EH (cell line): ENCODE data around the gene MMP14.
"Not testable (repeated sequence)": the region's sequence is repeated elsewhere in the genome, so short reads cannot be mapped to it uniquely, and the experiment has no call there.

Experiments
- DNase-seq: peaks from one replicate; pipeline ENCODE4 v3.0.0-alpha.2; 2015; ENCODE audit warnings: low read depth

The MMP14 gene

DNA sequence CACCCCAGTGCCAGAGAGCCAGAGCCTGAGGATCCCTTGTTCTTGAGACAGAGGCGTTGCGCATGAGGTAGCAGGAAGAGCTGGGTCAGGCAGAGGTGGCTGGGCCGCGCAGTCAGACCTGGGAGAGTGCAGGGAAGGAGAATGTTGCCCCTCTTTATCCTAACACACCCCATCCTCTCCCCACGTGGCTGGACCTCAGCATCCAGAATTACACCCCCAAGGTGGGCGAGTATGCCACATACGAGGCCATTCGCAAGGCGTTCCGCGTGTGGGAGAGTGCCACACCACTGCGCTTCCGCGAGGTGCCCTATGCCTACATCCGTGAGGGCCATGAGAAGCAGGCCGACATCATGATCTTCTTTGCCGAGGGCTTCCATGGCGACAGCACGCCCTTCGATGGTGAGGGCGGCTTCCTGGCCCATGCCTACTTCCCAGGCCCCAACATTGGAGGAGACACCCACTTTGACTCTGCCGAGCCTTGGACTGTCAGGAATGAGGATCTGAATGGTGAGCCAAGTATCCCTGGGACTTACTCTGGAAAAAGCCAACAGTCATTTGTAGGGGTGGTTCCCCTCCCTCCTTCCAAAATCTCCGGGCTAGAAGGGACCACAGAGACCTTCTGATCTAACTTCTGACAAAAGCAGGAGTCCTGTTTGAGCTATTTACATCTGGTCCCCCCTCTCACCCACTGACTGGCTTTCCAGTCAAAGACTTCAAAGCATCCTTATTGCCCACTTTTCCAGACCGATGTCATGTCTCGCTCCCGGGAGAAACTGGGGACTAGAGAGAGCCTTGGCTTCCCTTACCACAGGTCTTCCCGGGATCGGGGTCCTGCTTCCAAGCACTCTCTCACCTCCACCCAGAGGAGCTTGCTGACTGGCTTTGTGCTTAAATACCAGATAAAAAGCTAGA, 6.1 kb downstream of the MMP14 start:
- DNase-seq: no peak

DNA sequence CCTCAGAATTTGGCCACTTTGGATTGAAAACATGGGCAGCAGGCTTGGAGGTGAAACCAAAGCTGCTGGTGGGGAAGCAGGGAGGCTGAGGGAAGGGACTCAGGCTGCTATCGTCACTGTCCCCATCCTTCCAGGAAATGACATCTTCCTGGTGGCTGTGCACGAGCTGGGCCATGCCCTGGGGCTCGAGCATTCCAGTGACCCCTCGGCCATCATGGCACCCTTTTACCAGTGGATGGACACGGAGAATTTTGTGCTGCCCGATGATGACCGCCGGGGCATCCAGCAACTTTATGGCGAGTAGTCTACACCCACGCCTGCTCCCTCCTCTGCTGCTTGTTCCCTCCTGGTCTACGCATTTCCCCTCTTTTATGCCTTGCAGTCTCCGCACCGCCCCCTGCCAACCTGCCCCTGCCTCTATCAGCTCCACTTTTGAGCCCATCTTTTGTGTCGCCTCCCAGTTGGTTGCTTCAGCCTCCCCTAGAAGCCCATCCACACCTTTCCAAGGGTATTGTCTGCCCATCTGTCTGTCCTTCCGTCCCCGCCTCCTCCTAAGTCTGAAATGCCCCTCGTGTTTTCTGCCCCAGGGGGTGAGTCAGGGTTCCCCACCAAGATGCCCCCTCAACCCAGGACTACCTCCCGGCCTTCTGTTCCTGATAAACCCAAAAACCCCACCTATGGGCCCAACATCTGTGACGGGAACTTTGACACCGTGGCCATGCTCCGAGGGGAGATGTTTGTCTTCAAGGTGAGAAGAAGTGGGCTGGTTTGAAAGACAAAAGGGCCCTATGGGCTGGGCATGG, 6.9 kb downstream of the MMP14 start:
- no peak for DNase-seq

DNA sequence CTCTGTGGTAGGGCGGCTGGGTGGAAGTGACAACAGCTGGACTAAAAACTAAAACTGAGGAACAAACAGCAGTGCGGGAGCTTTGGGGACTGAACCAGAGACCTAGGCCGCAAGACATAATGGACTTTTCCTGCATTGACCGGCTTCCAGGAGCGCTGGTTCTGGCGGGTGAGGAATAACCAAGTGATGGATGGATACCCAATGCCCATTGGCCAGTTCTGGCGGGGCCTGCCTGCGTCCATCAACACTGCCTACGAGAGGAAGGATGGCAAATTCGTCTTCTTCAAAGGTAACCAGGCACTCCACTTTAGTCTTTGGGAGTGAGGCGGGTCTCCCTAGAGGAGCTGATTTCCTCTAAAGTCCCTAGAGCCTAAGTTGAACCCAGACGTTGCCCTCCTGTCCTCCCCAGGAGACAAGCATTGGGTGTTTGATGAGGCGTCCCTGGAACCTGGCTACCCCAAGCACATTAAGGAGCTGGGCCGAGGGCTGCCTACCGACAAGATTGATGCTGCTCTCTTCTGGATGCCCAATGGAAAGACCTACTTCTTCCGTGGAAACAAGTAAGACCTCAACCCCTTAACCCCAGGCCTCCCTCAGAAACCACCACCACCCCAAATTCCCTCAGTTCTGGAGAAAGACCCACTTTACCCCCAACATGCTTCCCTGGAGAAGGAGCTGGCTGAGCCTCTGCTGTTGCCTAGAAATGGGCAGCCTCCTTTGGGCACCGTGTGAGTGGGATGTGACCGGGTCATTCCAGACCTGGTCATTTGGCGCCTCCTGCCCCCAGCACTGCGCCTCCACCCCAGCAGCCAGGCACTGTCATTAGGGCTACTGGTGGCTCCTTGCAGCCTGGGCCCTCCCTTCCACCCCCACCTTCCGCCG, 8.1 kb downstream of the MMP14 start:
- DNase-seq: no peak

DNA sequence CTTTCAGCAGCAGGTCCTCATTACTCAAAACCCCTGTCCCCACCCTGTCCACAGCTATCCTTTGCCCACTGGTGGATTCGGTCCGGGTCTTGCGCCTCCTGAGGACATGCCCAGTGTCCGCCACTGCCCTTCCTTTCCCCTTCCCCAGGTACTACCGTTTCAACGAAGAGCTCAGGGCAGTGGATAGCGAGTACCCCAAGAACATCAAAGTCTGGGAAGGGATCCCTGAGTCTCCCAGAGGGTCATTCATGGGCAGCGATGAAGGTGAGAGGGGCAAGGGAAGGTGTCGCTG, 8.7 kb downstream of the MMP14 start:
- DNase-seq: no peak

DNA sequence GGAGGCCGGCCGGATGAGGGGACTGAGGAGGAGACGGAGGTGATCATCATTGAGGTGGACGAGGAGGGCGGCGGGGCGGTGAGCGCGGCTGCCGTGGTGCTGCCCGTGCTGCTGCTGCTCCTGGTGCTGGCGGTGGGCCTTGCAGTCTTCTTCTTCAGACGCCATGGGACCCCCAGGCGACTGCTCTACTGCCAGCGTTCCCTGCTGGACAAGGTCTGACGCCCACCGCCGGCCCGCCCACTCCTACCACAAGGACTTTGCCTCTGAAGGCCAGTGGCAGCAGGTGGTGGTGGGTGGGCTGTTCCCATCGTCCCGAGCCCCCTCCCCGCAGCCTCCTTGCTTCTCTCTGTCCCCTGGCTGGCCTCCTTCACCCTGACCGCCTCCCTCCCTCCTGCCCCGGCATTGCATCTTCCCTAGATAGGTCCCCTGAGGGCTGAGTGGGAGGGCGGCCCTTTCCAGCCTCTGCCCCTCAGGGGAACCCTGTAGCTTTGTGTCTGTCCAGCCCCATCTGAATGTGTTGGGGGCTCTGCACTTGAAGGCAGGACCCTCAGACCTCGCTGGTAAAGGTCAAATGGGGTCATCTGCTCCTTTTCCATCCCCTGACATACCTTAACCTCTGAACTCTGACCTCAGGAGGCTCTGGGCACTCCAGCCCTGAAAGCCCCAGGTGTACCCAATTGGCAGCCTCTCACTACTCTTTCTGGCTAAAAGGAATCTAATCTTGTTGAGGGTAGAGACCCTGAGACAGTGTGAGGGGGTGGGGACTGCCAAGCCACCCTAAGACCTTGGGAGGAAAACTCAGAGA, 9.6 kb downstream of the MMP14 start:
- no peak for DNase-seq

DNA sequence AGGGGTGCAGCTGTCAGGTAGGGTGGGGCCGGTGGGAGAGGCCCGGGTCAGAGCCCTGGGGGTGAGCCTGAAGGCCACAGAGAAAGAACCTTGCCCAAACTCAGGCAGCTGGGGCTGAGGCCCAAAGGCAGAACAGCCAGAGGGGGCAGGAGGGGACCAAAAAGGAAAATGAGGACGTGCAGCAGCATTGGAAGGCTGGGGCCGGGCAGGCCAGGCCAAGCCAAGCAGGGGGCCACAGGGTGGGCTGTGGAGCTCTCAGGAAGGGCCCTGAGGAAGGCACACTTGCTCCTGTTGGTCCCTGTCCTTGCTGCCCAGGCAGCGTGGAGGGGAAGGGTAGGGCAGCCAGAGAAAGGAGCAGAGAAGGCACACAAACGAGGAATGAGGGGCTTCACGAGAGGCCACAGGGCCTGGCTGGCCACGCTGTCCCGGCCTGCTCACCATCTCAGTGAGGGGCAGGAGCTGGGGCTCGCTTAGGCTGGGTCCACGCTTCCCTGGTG, 10.5 kb downstream of the MMP14 start:
- no peak for DNase-seq

DNA sequence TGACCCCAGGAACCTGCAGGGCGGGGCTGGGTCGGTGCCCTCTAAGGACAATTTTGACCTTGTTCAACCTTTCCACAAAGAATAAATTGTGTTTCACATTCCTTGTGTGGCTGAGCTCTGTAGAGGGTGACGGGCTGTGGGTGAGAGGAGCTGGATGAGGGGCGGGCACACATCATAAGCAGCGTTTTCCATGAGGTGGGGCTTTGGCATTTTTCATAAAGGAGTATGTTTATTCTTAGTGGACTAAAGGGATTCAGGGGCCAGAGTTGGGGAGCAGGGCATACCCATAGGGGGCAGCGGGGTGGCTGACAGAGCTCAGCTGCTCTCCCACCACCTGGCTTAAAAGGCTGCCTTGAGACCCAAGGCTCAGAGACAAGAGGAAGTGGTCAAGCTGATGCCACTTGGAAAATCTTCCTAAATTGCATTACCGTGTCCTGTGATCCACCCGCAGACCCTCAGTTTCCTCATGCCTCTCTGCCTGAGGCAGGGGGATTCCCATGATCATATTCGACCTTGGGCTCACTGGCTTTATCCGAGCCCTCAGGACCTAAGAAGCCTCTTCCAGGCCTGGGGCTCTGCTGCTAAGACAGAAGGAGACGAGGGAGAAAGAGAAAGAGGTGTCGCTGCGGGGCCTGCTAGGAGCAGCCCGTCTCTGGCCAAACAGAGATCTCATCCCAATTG, 11.4 kb downstream of the MMP14 start:
- DNase-seq: peak; percentile 51

DNA sequence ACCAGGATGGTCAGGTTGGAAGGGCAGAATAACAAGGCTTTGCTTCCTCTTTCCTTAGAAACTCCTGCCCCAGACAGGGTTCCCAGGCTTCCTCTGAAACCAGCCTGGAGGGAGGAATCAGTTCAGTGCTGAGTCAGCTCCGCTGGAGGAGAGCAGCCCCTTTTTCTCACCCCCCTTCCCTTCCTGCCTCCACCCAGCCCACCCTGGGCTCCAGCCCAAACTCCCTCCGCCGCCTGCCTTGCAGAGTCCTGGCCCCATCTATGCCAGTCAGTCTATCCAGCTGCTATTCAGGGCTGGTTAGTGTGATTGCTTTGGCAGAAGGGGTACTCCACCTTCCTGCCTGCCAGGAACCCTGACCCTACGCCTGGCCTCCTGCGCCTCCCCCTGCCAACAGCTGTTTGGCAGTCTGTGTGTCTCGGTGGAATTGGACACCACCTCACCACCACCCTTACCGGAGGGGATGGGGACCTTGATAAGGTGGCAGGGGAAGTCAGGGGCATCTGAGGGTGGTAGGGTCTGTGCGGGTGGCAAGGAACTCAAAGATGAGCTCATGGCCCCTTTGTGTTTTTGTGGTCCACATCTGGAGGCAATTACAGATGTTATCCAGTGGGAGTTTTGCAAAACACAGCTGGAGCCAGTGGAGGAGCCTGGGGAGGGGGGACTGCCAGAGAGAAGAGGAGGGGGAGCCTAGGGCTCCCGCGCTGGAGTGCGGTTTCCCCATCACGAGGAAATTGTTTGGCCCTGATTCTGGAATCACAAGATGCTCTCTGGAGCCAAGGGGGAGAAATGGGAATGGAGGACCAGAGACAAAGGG, 12.2 kb downstream of the MMP14 start:
- DNase-seq: peak; percentile 89

DNA sequence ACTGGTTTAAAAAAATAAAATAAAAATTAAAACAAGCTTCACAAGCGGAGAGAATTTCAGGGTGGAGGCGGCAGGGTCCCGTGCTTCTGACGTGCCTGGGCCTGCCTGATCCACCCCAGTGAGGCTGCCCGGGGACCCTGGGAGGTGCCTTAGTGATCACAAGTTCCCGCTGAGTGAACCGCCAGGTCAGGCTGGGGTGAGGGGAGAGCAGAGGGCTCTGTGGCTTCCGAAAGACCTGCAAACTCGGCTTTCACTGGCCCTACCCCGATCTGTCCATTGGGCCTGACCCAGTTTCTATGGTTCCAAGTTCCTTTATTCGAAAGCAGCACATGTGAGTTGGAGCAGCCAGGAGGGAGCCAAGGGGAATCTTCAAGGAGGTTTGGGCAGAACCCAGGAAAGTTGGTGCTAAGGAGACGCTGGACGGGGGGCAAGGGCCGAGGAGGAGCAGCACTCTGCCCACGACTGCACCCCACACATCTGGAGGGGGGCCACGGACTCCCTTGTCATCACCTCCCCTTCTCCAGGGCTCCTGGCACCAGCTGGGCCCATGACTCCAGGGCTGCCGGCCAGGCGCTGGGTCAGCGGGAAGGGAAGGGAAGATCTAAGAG, 12.9 kb downstream of the MMP14 start:
- DNase-seq: peak; percentile 17

DNA sequence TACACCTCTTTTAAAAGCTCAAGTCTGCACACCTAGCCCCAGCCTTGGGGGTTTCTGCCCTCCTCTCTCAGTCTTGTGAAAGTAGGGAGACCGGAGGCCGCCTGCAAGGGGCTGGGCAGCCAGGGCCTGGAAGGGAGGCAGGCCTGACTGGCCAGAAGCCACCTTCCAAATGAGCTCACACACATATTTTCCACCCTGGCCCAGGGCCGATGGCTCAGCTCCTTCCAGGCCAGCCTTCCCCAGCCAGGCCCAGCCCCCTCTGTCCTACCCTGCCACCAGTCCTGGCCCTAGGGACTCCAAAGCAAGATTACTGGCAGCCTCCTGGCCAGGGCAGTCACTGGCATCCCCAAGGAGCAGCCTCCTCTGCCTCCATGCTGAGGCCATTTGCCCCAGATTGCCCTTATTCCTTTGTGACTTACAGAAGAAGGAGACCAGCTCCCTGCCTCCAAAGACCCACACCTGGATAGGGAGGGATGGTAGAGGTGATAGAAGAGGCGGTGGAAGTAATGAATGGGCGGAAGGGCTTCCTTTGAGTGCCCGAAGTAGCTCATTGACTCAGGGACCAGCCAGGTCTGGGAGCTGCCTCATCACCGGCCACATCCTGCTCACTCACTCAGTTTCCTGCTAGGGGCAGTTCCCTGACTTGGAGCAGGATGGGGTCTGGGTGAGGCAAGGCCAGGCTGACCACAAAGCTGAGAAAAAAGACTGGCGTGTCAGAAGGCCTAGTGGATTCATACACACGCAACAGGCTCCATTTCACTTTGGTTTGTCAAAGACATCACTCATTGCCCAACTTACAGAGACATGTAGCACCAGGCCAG, 14.8 kb downstream of the MMP14 start:
- DNase-seq: peak; percentile 98

DNA sequence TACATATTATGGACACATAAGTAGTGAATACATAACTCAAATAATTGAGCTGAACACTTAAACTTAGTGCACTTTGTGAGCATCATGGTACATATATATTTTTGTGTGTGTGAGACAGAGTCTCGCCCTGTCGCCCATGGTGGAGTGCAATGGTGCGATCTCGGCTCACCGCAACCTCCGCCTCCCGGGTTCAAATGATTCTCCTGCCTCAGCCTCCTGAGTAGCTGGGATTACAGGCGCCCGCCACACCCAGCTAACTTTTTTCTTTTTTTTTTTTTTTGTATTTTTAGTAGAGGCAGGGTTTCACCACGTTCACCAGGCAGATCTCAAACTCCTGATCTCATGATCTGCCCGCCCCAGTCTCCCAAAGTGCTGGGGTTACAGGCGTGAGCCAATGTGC, 15.8 kb downstream of the MMP14 start:
- DNase-seq: not testable (repeated sequence)

DNA sequence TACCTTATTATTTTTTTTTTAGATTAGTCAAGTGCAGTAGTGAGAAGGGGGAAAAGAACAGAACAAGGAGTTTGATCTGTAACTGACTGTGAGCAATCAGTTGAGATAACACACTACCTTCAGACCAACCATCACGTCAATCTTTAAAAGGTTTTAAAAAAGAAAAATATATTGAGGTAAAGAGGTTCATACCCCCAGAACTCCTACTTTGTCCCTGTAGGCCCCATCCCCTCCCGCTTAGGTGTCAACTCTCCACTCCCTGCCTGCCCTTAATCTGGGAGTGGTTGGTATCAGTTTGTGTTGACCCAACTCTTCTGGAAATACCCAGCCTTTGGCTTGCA, 16.2 kb downstream of the MMP14 start:
- DNase-seq: no peak

DNA sequence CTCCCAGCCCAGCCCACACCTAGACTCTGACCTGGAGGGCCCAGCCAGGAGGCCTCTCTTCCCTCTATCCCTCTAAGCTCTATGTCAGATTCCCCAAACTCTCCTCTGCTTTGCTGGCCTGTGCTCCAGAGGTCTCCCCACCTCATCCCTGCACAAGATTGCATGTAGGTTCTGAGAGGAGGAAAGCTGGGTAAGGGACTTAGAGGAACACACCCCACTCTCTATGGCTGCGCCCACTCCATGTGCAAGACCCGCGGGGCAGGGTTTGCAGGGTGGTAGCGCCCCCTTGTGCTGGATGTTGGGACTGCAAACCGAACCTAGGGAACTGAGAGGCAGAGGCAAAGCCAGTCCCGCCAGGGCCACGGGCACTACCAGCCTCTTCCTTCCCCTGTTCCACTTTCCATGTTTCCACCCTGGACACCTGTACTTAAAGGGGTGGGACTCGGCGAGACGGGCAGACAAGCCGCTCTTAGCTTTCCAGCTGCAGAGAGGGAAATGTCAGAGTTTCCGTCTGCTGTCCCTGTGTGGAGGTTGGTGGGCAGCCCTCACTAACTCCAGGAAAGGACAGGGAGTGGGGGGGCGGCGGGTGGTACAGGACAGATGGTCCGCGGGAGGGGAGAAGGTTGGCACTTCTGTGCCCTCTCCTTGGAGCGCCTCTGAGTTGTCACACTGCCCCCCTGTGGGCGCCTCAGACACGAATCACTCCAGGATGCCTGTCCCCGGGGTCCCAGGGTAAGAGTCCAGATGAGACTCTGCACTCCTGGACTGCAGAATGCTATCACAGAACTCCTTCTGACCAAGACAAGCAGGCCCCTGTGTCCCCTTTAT, 16.8 kb downstream of the MMP14 start:
- peak; percentile 84 for DNase-seq

DNA sequence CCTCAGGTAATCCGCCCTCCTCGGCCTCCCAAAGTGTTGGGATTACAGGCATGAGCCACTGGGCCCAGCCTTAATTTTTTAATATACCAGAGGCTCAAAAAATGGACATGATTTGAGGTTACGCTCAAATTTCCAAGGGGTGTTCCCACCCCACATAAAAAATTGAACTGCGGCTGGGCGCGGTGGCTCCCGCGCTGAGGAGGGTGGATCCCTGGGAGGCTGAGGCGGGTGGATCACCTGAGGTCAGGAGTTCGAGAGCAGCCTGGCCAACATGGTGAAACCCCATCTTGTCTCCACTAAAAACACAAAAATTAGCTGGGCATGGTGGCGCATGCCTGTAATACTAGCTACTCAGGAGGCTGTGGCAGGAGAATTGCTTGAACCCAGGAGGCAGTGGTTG, 17.9 kb downstream of the MMP14 start:
- not testable (repeated sequence) for DNase-seq

DNA sequence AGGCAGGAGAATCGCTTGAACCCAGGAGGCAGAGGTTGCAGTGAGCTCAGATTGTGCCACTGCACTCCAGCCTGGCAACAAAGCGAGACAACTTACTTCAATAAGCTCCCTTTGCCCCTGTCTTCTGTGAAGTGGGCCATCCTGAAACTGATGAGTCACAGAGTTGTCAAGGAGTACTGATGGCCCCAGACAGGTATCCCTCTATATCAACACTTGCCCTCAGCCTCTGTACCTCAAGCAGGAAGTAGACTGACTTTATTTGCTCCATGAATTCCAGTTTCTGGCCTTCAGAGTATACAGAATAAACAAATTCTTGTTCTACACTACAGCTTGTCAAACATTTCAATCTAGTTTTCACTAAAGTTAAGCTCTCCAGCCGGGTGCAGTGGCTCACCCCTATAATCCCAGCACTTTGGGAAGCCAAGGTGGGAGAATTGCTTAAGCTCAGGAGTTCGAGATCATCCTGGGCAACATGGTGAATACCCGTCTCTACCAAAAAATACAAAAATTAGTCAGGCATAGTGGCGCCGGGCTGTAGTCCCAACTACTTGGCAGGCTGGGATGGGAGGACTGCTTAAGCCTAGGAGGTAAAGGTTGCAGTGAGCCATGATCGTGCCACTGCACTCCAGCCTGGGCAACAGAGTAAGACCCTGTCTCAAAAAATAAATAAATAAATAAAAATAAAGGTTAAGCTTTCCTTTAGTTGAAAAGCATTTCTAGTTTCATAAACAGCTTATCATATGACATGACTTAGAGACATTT, 18.8 kb downstream of the MMP14 start:
- DNase-seq: no peak

DNA sequence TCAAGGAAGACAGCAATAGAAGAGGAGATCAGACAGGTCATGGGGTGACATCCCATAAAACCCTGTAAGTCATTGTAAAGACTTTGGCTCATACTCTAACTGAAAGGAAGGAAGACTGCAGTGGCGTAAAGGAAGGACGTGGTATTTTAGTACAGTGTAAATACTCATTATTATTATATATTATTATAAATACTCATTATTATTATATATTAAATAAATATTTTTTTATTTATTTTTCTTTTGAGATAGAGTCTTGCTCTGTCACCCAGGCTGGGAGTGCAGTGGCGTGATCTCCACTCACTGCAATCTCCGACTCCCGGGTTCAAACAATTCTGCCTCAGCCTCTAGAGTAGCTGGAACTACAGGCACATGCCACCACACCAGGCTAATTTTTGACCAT, 20.0 kb downstream of the MMP14 start:
- no peak for DNase-seq

DNA sequence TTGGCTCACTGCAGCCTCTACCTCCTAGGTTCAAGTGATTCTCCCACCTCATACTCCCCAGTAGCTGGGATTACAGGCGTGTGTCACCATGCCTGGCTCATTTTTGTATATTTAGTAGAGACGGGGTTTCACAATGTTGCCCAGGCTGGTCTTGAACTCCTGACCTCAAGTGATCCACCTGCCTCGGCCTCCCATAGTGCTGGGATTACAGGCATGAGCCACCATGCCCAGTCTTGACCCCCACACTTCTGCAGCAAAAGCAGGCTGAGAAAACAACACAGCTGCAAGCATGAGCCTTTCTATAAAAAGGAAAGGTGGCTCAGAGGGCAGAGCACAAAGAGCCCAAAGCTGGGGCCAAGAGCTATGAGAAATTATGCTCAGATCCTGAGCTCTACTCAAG, 24.0 kb downstream of the MMP14 start:
- not testable (repeated sequence) for DNase-seq
